Dedifferentiated amniotic fluid mesenchymal stem cell (primary cell): ENCODE data around the gene CENPW.

Source experiments
- DNase-seq: peaks from one replicate; pipeline ENCODE4 v3.0.0-alpha.2; 2016; ENCODE audit errors: extremely low spot score

The CENPW gene

GRCh38 chr6:126373344-126373743 is 33.4 kb downstream of the CENPW start:
- DNase-seq, result no peak

GRCh38 chr6:126374372-126374771 is 34.5 kb downstream of the CENPW start:
- no peak for DNase-seq

- no peak for DNase-seq
These were observed 36.8 kb downstream of the CENPW start for GRCh38 chr6:126376682-126377081.

GRCh38 chr6:126377594-126378153 is 37.8 kb downstream of the CENPW start:
- no peak for DNase-seq

- DNase-seq, result no peak
These were observed 40.2 kb downstream of the CENPW start for GRCh38 chr6:126380072-126380583.

GRCh38 chr6:126381498-126381897 is 41.6 kb downstream of the CENPW start:
- no peak for DNase-seq

GRCh38 chr6:126383203-126383602 is 43.3 kb downstream of the CENPW start:
- no peak for DNase-seq

- DNase-seq, result no peak
These were observed 45.6 kb downstream of the CENPW start for GRCh38 chr6:126385536-126385935.

- no peak for DNase-seq
These were observed 48.2 kb downstream of the CENPW start for GRCh38 chr6:126388104-126388598.

- DNase-seq, result no peak
These were observed 56.2 kb downstream of the CENPW start for GRCh38 chr6:126396131-126396530.
